Central memory CD8-positive, alpha-beta T cell (primary cell): ENCODE measurements around the gene COL9A3.

Source experiments
- ATAC-seq: fragments of 150-1000 bp; cut with Tn5 transposase; replicated peaks from 2 replicates; pipeline ENCODE4 v1.10.0; 2022; ENCODE audit warnings: mild to moderate bottlenecking, moderate FRiP score, moderate number of reproducible peaks; ENCODE audit not compliant: poor library complexity, severe bottlenecking; ENCODE audit errors: extremely low read depth
- DNase-seq, 2 donors: peaks; one replicate each; pipeline ENCODE4 v3.0.0; 2021; ENCODE audit warnings: low spot score in 2 of 2
- H3K27ac Mint-ChIP-seq: one replicate; pipeline ENCODE4 v1.8.0; 2022; ENCODE audit warnings: low read depth, mild to moderate bottlenecking, moderate library complexity, mixed read lengths
- H3K27me3 Mint-ChIP-seq: one replicate; pipeline ENCODE4 v1.8.0; 2022; ENCODE audit warnings: mixed read lengths
- H3K36me3 Mint-ChIP-seq: one replicate; pipeline ENCODE4 v1.8.0; 2022; ENCODE audit warnings: mild to moderate bottlenecking, moderate library complexity, mixed read lengths; ENCODE audit not compliant: insufficient read depth
- H3K4me1 Mint-ChIP-seq: one replicate; pipeline ENCODE4 v1.8.0; 2022; ENCODE audit warnings: mixed read lengths
- H3K4me3 Mint-ChIP-seq: one replicate; pipeline ENCODE4 v1.8.0; 2022; ENCODE audit warnings: mild to moderate bottlenecking, moderate library complexity, mixed read lengths
- H3K9me3 Mint-ChIP-seq: one replicate; pipeline ENCODE4 v1.8.0; 2022; ENCODE audit warnings: mixed read lengths

Gene COL9A3

GRCh38 chr20:62835931-62836861, 19.3 kb downstream of the COL9A3 start:
- ATAC-seq (no peak), DNase-seq (no peak)
- Mint-ChIP-seq H3K27me3 (peaks cover 14% of the 10 kb centered on the region), H3K36me3 (no peaks in the 10 kb centered on the region), H3K27ac (no peak overlapping the region), H3K4me1 (no peaks in the 10 kb centered on the region), H3K4me3 (no peak overlapping the region), H3K9me3 (no peaks in the 10 kb centered on the region)

GRCh38 chr20:62836967-62837490, 20.2 kb downstream of the COL9A3 start:
- Mint-ChIP-seq H3K27ac (no peak overlapping the region), H3K4me3 (no peak overlapping the region), H3K4me1 (no peaks in the 10 kb centered on the region), H3K36me3 (peaks cover 2% of the 10 kb centered on the region), H3K9me3 (no peaks in the 10 kb centered on the region), H3K27me3 (peaks cover 14% of the 10 kb centered on the region)
- no peak for ATAC-seq
- DNase-seq: no peak

GRCh38 chr20:62837790-62838127, 20.9 kb downstream of the COL9A3 start:
- H3K27ac Mint-ChIP-seq: no peak overlapping the region
- H3K9me3 Mint-ChIP-seq: no peaks in the 10 kb centered on the region
- no peaks in the 10 kb centered on the region for H3K4me1 Mint-ChIP-seq
- DNase-seq: no peak
- H3K4me3 Mint-ChIP-seq: no peak overlapping the region
- H3K27me3 Mint-ChIP-seq: peaks cover 14% of the 10 kb centered on the region
- no peak for ATAC-seq
- H3K36me3 Mint-ChIP-seq: peaks cover 2% of the 10 kb centered on the region

- DNase-seq (no peak), ATAC-seq (no peak)
- H3K36me3 Mint-ChIP-seq: peaks cover 2% of the 10 kb centered on the region
- no peak overlapping the region for H3K4me3 Mint-ChIP-seq
- H3K27me3 Mint-ChIP-seq: peaks cover 14% of the 10 kb centered on the region
- H3K4me1 Mint-ChIP-seq: no peaks in the 10 kb centered on the region
- H3K9me3 Mint-ChIP-seq: no peaks in the 10 kb centered on the region
- no peak overlapping the region for H3K27ac Mint-ChIP-seq
Measured at GRCh38 chr20:62838128-62838891, 21.5 kb downstream of the COL9A3 start.

GRCh38 chr20:62839261-62839660, 22.4 kb downstream of the COL9A3 start:
- Mint-ChIP-seq H3K4me1 (no peaks in the 10 kb centered on the region), H3K27me3 (peaks cover 14% of the 10 kb centered on the region), H3K4me3 (no peak overlapping the region), H3K9me3 (no peaks in the 10 kb centered on the region), H3K27ac (no peak overlapping the region), H3K36me3 (peaks cover 2% of the 10 kb centered on the region)
- ATAC-seq: no peak
- no peak for DNase-seq

- no peaks in the 10 kb centered on the region for H3K9me3 Mint-ChIP-seq
- H3K27ac Mint-ChIP-seq: no peak overlapping the region
- peaks cover 14% of the 10 kb centered on the region for H3K27me3 Mint-ChIP-seq
- H3K4me3 Mint-ChIP-seq: no peak overlapping the region
- H3K36me3 Mint-ChIP-seq: peaks cover 2% of the 10 kb centered on the region
- DNase-seq (no peak), ATAC-seq (no peak)
- no peaks in the 10 kb centered on the region for H3K4me1 Mint-ChIP-seq
Measured at GRCh38 chr20:62839816-62840215, 23.0 kb downstream of the COL9A3 start.

GRCh38 chr20:62840244-62841197, 23.7 kb downstream of the COL9A3 start:
- Mint-ChIP-seq H3K4me3 (no peak overlapping the region), H3K9me3 (no peaks in the 10 kb centered on the region), H3K27me3 (peaks cover 8% of the 10 kb centered on the region), H3K36me3 (peaks cover 2% of the 10 kb centered on the region), H3K27ac (no peak overlapping the region), H3K4me1 (no peaks in the 10 kb centered on the region)
- no peak for ATAC-seq
- no peak for DNase-seq

- no peaks in the 10 kb centered on the region for H3K4me1 Mint-ChIP-seq
- no peaks in the 10 kb centered on the region for H3K9me3 Mint-ChIP-seq
Measured at GRCh38 chr20:62841705-62842212, 24.9 kb downstream of the COL9A3 start.

GRCh38 chr20:62843656-62844055, 26.8 kb downstream of the COL9A3 start:
- ATAC-seq: no peak
- H3K27ac Mint-ChIP-seq: no peak overlapping the region
- no peaks in the 10 kb centered on the region for H3K9me3 Mint-ChIP-seq
- H3K4me3 Mint-ChIP-seq: no peak overlapping the region
- H3K36me3 Mint-ChIP-seq: peaks cover 2% of the 10 kb centered on the region
- DNase-seq: no peak
- no peaks in the 10 kb centered on the region for H3K27me3 Mint-ChIP-seq
- H3K4me1 Mint-ChIP-seq: no peaks in the 10 kb centered on the region

More at GRCh38 chr20:62841705-62842212, 24.9 kb downstream of the COL9A3 start:
- H3K4me3 Mint-ChIP-seq: no peak overlapping the region
- no peaks in the 10 kb centered on the region for H3K27me3 Mint-ChIP-seq
- DNase-seq (no peak), ATAC-seq (no peak)
- H3K27ac Mint-ChIP-seq: no peak overlapping the region
- H3K36me3 Mint-ChIP-seq: peaks cover 2% of the 10 kb centered on the region

- Mint-ChIP-seq H3K36me3 (peaks cover 4% of the 10 kb centered on the region), H3K27ac (no peak overlapping the region), H3K27me3 (no peaks in the 10 kb centered on the region), H3K4me3 (no peak overlapping the region), H3K9me3 (no peaks in the 10 kb centered on the region), H3K4me1 (no peaks in the 10 kb centered on the region)
- ATAC-seq (no peak), DNase-seq (no peak)
Measured at GRCh38 chr20:62844182-62844581, 27.3 kb downstream of the COL9A3 start.

GRCh38 chr20:62845416-62846160, 28.7 kb downstream of the COL9A3 start:
- no peak for ATAC-seq
- H3K36me3 Mint-ChIP-seq: peaks cover 4% of the 10 kb centered on the region
- no peak overlapping the region for H3K4me3 Mint-ChIP-seq
- no peaks in the 10 kb centered on the region for H3K27me3 Mint-ChIP-seq
- H3K27ac Mint-ChIP-seq: no peak overlapping the region
- H3K4me1 Mint-ChIP-seq: peaks cover 5% of the 10 kb centered on the region
- H3K9me3 Mint-ChIP-seq: no peaks in the 10 kb centered on the region
- no peak for DNase-seq
